Mammary microvascular endothelial cell (primary cell): Measurements from ENCODE around the gene MRPL40. TPM values are rescaled to one million over a fixed set of nuclear protein-coding genes. Genes with fewer than 3 reads are reported as not detected.

Experiments
- total RNA-seq: library from RNA; depleted of rRNA; stranded (reverse); fragments of >200 nt; gene quantifications from 2 replicates; pipeline ENCODE4 v1.2.3, GENCODE V29; 2015

MRPL40 gene
- 39.1 and 46.2 TPM in 2 replicates for total RNA-seq

GRCh38 chr22:19432133-19432851 lies at the start of gene MRPL40:
Gene MRPL40 (plus strand): TSS chr22:19432545. CDS start chr22:19432555, 10 bp downstream.

GRCh38 chr22:19431649-19432132 lies 654 bp upstream of the MRPL40 start, which contains the start of gene HIRA:
Gene HIRA (minus strand): TSS chr22:19431733. CDS start chr22:19431476, 257 bp downstream.

GRCh38 chr22:19447330-19448075 lies 15.2 kb downstream of the MRPL40 start, which contains the start of gene C22orf39:
Gene C22orf39 (minus strand): TSS chr22:19447711. CDS start chr22:19447688, 23 bp downstream.

GRCh38 chr22:19478901-19479354 lies 46.6 kb downstream of the MRPL40 start, which contains the start of gene UFD1:
Gene UFD1 (minus strand): TSS chr22:19479193. CDS start chr22:19479085, 108 bp downstream.

GRCh38 chr22:19479355-19480172 lies 47.2 kb downstream of the MRPL40 start, which contains the start of gene CDC45:
Gene CDC45 (plus strand): TSS chr22:19479920. CDS start chr22:19479969, 49 bp downstream.

Other genes with a start within 250 kb of the MRPL40 start
- gene CLTCL1, start 140.8 kb upstream of the MRPL40 start, total RNA-seq: 2.4 and 3.5 TPM in 2 replicates
- 15.2 and 17.7 TPM in 2 replicates for gene HIRA, start 812 bp upstream of the MRPL40 start, total RNA-seq
- 24.0 and 24.2 TPM in 2 replicates for gene C22orf39, start 15.2 kb downstream of the MRPL40 start, total RNA-seq
- 68.5 and 85.9 TPM in 2 replicates for gene UFD1, start 46.6 kb downstream of the MRPL40 start, total RNA-seq
- 39.4 and 43.0 TPM in 2 replicates for gene CDC45, start 47.4 kb downstream of the MRPL40 start, total RNA-seq
- gene CLDN5, start 91.9 kb downstream of the MRPL40 start, total RNA-seq: 889 and 919 TPM in 2 replicates